ENCODE measurements around the gene GSK3B. TPM values are rescaled to one million over a fixed set of nuclear protein-coding genes. Genes with fewer than 3 reads are reported as not detected.

Gene GSK3B
- total RNA-seq, 1 donor from 2014 or later: 138 TPM

DNA sequence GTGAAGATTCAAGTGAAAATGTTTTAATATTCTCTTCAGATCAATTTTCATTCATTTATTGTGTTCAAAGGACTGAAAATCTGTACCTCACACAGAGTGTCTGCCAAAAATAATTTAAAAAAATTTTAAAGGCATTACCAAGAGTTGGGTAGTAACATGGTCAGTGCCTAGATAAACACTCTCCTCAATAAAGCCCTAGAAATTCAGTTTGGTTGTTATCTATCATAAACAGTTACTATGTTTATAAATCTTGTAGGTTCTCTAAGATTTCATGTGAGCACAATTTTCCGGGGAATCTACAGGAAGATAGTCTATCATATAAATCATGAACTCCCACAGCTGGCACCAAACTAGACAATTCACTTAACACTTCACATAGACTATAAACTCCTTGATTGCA, 128.6 kb downstream of the GSK3B start:
- Mint-ChIP-seq H3K9me3 (ENCODE audit: unreplicated experiment) (peaks cover 5% of the 10 kb centered on the region), H3K27me3 (ENCODE audit: unreplicated experiment) (peaks cover 10% of the 10 kb centered on the region), H3K36me3 (ENCODE audit: unreplicated experiment) (no peaks in the 10 kb centered on the region), H3K27ac (ENCODE audit: unreplicated experiment) (no peak overlapping the region), H3K4me1 (ENCODE audit: low read depth, unreplicated experiment) (peaks cover 17% of the 10 kb centered on the region), H3K4me3 (ENCODE audit: unreplicated experiment) (no peak overlapping the region)
- DNase-seq: no peak
- TF ChIP-seq, protein P1, sequence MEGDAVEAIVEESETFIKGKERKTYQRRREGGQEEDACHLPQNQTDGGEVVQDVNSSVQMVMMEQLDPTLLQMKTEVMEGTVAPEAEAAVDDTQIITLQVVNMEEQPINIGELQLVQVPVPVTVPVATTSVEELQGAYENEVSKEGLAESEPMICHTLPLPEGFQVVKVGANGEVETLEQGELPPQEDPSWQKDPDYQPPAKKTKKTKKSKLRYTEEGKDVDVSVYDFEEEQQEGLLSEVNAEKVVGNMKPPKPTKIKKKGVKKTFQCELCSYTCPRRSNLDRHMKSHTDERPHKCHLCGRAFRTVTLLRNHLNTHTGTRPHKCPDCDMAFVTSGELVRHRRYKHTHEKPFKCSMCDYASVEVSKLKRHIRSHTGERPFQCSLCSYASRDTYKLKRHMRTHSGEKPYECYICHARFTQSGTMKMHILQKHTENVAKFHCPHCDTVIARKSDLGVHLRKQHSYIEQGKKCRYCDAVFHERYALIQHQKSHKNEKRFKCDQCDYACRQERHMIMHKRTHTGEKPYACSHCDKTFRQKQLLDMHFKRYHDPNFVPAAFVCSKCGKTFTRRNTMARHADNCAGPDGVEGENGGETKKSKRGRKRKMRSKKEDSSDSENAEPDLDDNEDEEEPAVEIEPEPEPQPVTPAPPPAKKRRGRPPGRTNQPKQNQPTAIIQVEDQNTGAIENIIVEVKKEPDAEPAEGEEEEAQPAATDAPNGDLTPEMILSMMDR (IDR thresholded peaks at IDR 0.05; ENCODE audit: partially characterized antibody, unreplicated experiment): no peak

DNA sequence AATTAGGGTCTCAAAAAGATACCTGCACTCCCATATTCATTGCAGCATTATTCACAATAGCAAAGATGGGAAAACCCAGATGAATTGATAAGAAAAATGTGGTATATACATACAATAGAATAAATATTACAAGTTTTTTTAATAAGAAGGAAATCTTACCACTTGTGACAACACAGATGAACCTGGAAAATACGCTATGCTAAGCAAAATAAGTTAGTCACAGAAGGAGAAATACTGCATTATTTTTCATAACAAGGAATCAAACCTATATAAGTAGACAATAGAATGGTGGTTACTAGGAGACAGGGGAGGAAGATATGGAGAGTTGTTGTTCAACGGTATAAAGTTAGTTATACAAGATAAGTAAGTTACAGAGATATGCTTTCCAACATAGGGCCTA, 130.0 kb downstream of the GSK3B start:
- no peak for DNase-seq
- TF ChIP-seq, protein P1 (IDR thresholded peaks at IDR 0.05; ENCODE audit: partially characterized antibody, unreplicated experiment): no peak
- Mint-ChIP-seq H3K9me3 (ENCODE audit: unreplicated experiment) (peaks cover 4% of the 10 kb centered on the region), H3K4me3 (ENCODE audit: unreplicated experiment) (no peak overlapping the region), H3K27ac (ENCODE audit: unreplicated experiment) (no peak overlapping the region), H3K36me3 (ENCODE audit: unreplicated experiment) (no peaks in the 10 kb centered on the region), H3K27me3 (ENCODE audit: unreplicated experiment) (peaks cover 6% of the 10 kb centered on the region), H3K4me1 (ENCODE audit: low read depth, unreplicated experiment) (peaks cover 8% of the 10 kb centered on the region)

DNA sequence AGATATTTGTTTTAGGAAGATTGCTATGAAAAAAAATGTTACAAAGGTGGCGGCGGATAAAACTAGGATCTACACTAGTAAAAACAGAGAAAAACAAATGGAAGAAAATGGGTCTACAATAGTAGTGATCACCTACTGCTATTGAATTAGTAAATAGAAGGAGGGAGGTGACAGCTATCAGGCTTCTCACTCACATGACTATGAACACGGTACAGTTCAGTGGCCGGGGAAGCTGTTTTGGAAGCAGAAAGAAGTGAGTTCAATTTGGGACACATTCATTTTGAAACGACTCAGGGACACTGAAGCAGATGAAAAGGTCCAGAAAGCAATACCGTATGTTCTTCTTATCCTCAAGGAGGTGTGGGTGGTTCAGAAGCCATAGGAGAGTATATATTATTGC, 138.3 kb downstream of the GSK3B start:
- Mint-ChIP-seq H3K4me3 (ENCODE audit: unreplicated experiment) (no peak overlapping the region), H3K9me3 (ENCODE audit: unreplicated experiment) (peaks cover 8% of the 10 kb centered on the region), H3K4me1 (ENCODE audit: low read depth, unreplicated experiment) (peaks cover 4% of the 10 kb centered on the region), H3K27me3 (ENCODE audit: unreplicated experiment) (no peaks in the 10 kb centered on the region), H3K36me3 (ENCODE audit: unreplicated experiment) (no peaks in the 10 kb centered on the region), H3K27ac (ENCODE audit: unreplicated experiment) (no peak overlapping the region)
- no peak for DNase-seq
- TF ChIP-seq, protein P1 (IDR thresholded peaks at IDR 0.05; ENCODE audit: partially characterized antibody, unreplicated experiment): no peak

DNA sequence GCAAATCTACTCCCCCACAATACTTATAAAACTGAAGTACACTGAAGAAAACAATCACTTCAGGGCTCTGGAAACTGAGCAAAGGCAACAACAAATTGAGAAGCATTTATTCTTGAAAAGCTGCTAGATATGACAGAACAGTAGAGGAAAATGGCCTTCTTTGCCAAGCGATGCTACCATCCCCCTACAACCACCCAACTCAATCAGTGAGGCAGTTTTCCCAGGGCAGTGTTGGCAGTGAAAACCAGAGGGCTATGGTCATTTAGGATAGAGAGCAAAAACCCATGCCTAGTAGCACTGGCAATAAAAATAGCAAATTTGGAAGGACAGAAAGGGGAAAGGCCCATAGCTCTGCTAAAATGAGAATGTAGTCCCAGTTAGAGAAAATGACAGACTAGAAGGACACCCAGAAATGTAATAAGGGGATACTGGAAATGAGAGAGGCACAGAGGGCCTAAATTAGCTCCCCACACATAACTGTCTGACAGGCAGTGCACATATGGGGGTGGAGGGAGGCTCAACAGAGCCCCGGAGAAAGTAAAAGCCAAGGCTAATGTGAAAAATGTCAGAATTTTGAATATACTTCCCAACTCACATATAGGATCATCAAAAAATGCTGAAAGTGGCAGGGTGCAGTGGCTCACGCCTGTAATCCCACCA, 143.5 kb downstream of the GSK3B start:
- H3K4me1 Mint-ChIP-seq (ENCODE audit: low read depth, unreplicated experiment): peaks cover 8% of the 10 kb centered on the region
- peaks cover 4% of the 10 kb centered on the region for H3K9me3 Mint-ChIP-seq (ENCODE audit: unreplicated experiment)
- H3K4me3 Mint-ChIP-seq (ENCODE audit: unreplicated experiment): no peak overlapping the region
- H3K27me3 Mint-ChIP-seq (ENCODE audit: unreplicated experiment): no peaks in the 10 kb centered on the region
- DNase-seq: no peak
- TF ChIP-seq, protein P1 (IDR thresholded peaks at IDR 0.05; ENCODE audit: partially characterized antibody, unreplicated experiment): no peak
- no peak overlapping the region for H3K27ac Mint-ChIP-seq (ENCODE audit: unreplicated experiment)
- no peaks in the 10 kb centered on the region for H3K36me3 Mint-ChIP-seq (ENCODE audit: unreplicated experiment)

DNA sequence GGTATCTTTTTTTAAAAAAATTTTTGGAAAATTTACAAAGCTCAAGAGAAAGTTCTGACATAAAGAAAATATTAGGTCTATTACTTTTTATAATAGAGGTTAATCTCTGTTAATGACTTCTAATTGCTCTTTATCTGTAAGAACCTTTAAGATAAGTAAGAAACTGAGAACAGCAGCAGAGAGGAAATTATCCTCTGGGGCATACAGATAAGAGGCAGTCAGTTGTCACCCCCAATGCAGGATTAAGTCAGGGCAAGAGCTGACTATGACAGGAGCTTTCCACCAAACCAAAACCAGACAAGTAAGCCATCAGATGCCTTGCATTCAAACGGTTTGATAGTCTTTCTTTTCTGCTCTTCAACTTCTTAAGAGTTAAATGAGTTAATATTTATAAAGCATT, 149.0 kb downstream of the GSK3B start:
- Mint-ChIP-seq H3K4me3 (ENCODE audit: unreplicated experiment) (no peak overlapping the region), H3K27ac (ENCODE audit: unreplicated experiment) (no peak overlapping the region), H3K27me3 (ENCODE audit: unreplicated experiment) (no peaks in the 10 kb centered on the region)

More for the DNA sequence above, 149.0 kb downstream of the GSK3B start:
- peaks cover 3% of the 10 kb centered on the region for H3K4me1 Mint-ChIP-seq (ENCODE audit: low read depth, unreplicated experiment)
- no peak for DNase-seq
- peaks cover 2% of the 10 kb centered on the region for H3K9me3 Mint-ChIP-seq (ENCODE audit: unreplicated experiment)
- TF ChIP-seq, protein P1 (IDR thresholded peaks at IDR 0.05; ENCODE audit: partially characterized antibody, unreplicated experiment): no peak
- H3K36me3 Mint-ChIP-seq (ENCODE audit: unreplicated experiment): no peaks in the 10 kb centered on the region

Data from glutamatergic neuron (in vitro differentiated cells).